ENCODE data around the gene F8. TPM values are rescaled to one million over a fixed set of nuclear protein-coding genes. Genes with fewer than 3 reads are reported as not detected.

F8 gene
- total and polyA plus RNA-seq, 8 donors, result 2.5 to 22.0 (median 8.5) TPM

DNA sequence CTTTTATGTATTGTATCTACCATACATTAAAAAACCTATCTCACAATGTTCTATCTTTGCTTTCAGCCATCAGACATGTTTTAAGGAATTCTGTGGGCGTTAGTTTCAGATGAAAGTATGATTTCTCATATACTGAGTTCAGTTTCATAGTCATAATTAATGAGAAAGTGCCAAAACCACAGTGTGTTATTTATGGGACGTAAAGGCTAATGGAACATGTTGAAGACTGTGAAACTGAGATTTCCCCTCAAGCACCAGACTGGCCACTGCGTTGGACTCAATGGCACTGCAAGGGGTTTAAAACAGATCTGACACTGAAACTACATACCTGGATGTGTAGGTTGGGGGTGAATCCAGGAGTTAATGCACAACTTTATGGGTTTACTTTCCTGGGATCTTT, 32.0 kb downstream of the F8 start:
- Histone ChIP-seq H3K4me3 (no peak overlapping the region), H3K27ac (no peak overlapping the region), H3K4me1 (peaks cover 0 to 15% (median 10%) of the 10 kb centered on the region in 3 donors), H3K36me3 (no peaks in the 10 kb centered on the region), H3K9me3 (no peaks in the 10 kb centered on the region), H3K27me3 (no peaks in the 10 kb centered on the region)
- WGBS, 2 donors, result 63 to 92% methylated on average over 3 of the region's 3 CpGs
- no peak for DNase-seq
- TF ChIP-seq, protein P1, sequence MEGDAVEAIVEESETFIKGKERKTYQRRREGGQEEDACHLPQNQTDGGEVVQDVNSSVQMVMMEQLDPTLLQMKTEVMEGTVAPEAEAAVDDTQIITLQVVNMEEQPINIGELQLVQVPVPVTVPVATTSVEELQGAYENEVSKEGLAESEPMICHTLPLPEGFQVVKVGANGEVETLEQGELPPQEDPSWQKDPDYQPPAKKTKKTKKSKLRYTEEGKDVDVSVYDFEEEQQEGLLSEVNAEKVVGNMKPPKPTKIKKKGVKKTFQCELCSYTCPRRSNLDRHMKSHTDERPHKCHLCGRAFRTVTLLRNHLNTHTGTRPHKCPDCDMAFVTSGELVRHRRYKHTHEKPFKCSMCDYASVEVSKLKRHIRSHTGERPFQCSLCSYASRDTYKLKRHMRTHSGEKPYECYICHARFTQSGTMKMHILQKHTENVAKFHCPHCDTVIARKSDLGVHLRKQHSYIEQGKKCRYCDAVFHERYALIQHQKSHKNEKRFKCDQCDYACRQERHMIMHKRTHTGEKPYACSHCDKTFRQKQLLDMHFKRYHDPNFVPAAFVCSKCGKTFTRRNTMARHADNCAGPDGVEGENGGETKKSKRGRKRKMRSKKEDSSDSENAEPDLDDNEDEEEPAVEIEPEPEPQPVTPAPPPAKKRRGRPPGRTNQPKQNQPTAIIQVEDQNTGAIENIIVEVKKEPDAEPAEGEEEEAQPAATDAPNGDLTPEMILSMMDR (IDR thresholded peaks at IDR 0.05), result no peak
- intact Hi-C loops (cut with DNase I), result no loop called here
- no peak for ATAC-seq
- no peak for FAIRE-seq

DNA sequence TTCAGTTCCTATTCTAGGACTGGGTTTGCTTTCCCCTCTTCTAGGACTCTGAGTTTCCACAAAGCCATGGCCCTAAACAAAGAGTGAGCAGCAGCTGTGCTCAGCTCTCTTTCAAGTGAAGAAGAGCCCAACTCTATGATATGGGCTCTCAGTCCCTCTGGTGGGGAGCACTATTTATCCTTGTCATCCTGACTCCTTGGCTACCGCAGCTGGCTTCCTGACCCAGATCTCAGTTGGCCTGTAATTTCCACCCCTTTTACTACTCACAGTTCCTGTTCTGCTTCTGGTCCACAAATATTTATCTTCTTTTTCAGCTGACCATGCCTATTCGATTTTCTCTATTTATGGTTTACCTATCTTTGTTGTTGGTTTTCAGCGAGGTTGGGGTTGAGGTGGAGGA, 33.8 kb downstream of the F8 start:
- Histone ChIP-seq H3K4me1 (peaks cover 0 to 15% (median 10%) of the 10 kb centered on the region in 3 donors), H3K36me3 (no peaks in the 10 kb centered on the region), H3K27me3 (no peaks in the 10 kb centered on the region), H3K4me3 (no peak overlapping the region), H3K9me3 (no peaks in the 10 kb centered on the region), H3K27ac (peak overlapping the region in 2 of 4 donors; percentile 44 to 64)
- WGBS, 2 donors, result 19 to 35% methylated on average over 3 of the region's 3 CpGs
- FAIRE-seq (no peak), DNase-seq (no peak), ATAC-seq (peak; percentile 29 to 67 (median 48))
- intact Hi-C loops (cut with DNase I), result loop anchor here in 2 of 3 donors (5.0 to 10.0 kb wide), 2 partner anchors 66 to 79 kb away; no protein-coding TSS in a partner anchor
- TF ChIP-seq, protein P1 (IDR thresholded peaks at IDR 0.05), result no peak

DNA sequence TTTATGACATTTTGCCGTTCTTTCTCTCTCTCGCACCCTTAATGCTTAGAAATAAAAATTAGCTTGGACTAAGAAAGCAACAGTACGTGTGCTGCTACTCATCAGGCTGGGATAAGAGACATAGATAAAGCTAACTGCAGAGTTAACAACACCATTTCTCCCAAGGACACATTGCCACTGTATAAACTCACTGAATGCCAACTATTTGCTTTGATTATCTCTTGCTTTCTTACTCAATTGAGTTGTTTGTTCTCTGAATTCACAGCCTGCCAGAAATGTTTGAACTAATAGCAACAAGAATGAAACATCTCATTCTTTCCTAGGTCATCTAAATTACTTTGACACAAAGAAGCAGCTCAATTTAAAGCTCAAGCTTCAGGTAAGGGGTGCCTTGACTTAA, 34.6 kb downstream of the F8 start:
- H3K9me3 ChIP-seq, result no peaks in the 10 kb centered on the region
- H3K27me3 ChIP-seq, result no peaks in the 10 kb centered on the region
- ATAC-seq (peak; percentile 79 to 89 (median 84)), FAIRE-seq (no peak), DNase-seq (no peak)
- H3K36me3 ChIP-seq, result no peaks in the 10 kb centered on the region
- TF ChIP-seq, protein P1 (IDR thresholded peaks at IDR 0.05), result no peak
- H3K4me1 ChIP-seq, result peaks cover 0 to 15% (median 10%) of the 10 kb centered on the region in 3 donors
- intact Hi-C loops (cut with DNase I), result loop anchor here in 2 of 3 donors (5.0 to 10.0 kb wide), 2 partner anchors 67 to 79 kb away; no protein-coding TSS in a partner anchor
- peak overlapping the region in 2 of 4 donors; percentile 44 to 64 for H3K27ac ChIP-seq
- H3K4me3 ChIP-seq, result no peak overlapping the region
- WGBS, 2 donors, result 20 to 30% methylated on average over 3 of the region's 3 CpGs

DNA sequence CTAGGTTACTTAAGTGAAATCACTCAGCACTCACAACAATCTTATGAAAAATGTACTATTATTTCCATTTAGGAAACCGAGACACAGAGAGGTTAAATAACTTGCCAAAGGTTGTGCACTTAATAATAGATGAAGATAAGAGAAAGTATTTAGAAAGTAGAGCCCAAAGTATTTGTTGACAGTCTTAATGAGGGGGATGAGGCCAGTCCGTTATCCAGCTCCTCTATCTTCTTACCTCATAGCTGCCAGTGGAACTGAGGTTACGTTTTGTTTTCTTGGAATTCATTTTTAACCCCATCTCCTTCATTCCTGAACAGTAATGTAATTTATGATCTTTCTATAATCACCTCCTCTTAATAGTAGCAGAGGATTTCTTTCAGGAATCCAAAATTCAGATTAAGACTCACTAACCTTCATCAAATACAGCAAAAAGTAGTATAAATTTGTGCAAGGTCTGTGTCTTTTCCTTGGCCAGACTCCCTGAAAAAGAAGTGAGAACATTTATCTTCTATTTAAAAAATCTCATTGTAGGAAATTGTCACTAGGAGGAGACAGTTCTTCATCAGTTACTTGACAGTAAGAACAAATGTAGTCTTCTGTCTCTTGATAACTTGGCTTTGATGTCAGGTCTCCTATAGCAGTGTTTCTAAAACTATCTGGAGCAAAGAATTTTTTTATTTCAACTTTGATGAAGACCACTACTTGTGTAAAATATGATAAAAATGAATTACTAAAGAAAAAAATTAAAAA, 35.5 kb downstream of the F8 start:
- no peak overlapping the region for H3K4me3 ChIP-seq
- WGBS, 2 donors, result 16 to 22% methylated on average over 3 of the region's 3 CpGs
- TF ChIP-seq, protein P1 (IDR thresholded peaks at IDR 0.05), result no peak
- ATAC-seq, result peak in 2 of 4 donors; percentile 20 to 51
- H3K27me3 ChIP-seq, result no peaks in the 10 kb centered on the region
- DNase-seq, result no peak
- H3K27ac ChIP-seq, result no peak overlapping the region
- peaks cover 0 to 15% (median 10%) of the 10 kb centered on the region in 3 donors for H3K4me1 ChIP-seq
- FAIRE-seq, result no peak
- H3K9me3 ChIP-seq, result no peaks in the 10 kb centered on the region
- intact Hi-C loops (cut with DNase I), result loop anchor here in 2 of 3 donors (5.0 to 10.0 kb wide), 2 partner anchors 68 to 80 kb away; no protein-coding TSS in a partner anchor
- no peaks in the 10 kb centered on the region for H3K36me3 ChIP-seq

DNA sequence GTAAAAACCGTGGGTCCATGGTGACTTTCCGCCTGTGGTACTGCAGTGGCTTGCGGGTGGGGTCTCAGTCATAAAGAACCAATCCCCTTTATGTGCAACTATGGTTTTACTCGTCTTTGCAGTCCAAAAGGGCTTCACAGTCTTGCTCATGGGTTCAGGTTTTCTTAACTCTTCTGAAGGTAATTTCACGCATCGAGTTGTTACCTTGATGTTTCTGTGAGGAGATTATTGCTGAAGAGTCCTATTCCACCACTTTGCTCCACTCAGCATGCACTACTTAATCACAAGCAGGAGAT, 41.5 kb downstream of the F8 start:
- DNase-seq (no peak), FAIRE-seq (no peak), ATAC-seq (peak in 2 of 4 donors; percentile 23 to 24)
- 16 to 23% methylated on average over 6 of the region's 6 CpGs for WGBS, 2 donors
- H3K9me3 ChIP-seq, result no peaks in the 10 kb centered on the region
- H3K4me1 ChIP-seq, result no peaks in the 10 kb centered on the region
- H3K4me3 ChIP-seq, result peak overlapping the region in 2 of 4 donors; percentile 19 to 22
- no peak overlapping the region for H3K27ac ChIP-seq
- intact Hi-C loops (cut with DNase I), result loop anchor here in 1 of 3 donors (10.0 kb wide), 1 partner anchor 74 kb away; no protein-coding TSS in a partner anchor
- no peaks in the 10 kb centered on the region for H3K36me3 ChIP-seq
- no peaks in the 10 kb centered on the region for H3K27me3 ChIP-seq
- TF ChIP-seq, protein P1 (IDR thresholded peaks at IDR 0.05), result no peak

Data from pancreas (tissue), 10 donors.